HTR-8/SVneo (cell line): ENCODE data around the gene RAB3IL1.

Source experiments
- DNase-seq: peaks from one replicate; pipeline ENCODE4 v3.0.0; 2011; ENCODE audit warnings: low spot score, mixed read lengths; ENCODE audit not compliant: insufficient read length
- FAIRE-seq: peaks from 2 replicates; lab custom pipeline; 2011; peaks lifted over from hg19 to GRCh38; lab: Jason Lieb, UNC

RAB3IL1 gene

GRCh38 chr11:61854206-61854895 is 63.0 kb downstream of the RAB3IL1 start:
- no peak for FAIRE-seq
- DNase-seq = no peak

GRCh38 chr11:61853698-61854169 is 63.6 kb downstream of the RAB3IL1 start:
- DNase-seq = no peak
- FAIRE-seq = no peak

DNA sequence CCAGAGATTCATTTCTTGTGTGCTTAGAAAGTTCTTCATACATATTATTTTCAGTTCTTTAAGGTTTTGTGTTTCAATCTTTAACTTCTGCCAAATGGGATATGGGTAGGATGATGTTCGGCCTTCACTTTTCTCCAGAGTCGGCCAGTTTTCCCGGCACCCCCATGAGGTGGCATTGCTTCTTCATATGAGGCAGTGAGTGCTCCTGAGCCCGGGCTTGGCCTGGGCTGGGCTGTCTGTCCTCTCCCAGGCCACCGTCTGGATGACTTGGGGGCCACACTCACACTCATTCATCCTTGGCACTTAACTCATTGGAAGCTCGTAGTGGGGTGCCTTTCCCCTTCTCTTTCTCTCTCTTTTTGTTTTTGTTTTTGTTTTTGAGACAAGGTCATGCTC is 65.5 kb downstream of the RAB3IL1 start:
- DNase-seq = no peak
- no peak for FAIRE-seq

DNA sequence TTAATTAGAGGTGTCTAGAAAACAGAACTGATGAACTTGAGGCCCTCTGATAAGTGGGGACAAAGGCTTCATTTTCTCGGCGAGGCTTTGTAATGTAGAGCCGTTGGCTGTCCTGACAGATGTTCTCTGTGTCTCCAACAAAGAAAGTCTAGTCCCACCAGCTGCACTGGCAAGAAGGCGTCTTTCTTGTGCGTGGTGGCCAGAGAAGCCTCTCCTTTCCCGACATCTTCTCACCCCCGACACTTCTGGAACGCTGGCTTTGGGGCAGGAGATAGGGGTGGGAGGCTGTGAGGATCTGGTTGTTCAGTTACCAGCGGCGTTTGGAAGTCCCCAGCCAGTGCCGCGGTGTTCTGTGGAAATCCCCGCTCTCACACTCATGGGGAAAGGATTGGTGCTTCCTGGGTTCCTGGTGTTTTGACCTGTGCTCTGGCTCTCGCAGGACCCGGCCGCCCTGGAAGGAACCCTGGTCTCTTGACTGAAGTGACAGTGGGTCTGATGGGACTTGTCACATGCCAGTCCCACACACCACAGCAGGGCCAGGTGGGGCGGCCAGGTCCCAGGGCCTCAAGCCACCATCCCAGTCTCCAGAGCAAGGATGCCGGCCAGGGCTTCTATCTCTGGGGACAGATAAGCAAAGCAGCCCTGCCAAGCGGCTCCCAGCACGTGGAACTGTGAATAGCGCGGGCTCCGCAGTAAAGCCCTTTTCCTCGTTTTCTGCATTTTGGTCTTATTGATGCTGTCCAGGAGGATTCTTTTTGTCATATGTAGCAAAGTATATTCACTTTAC is 66.1 kb downstream of the RAB3IL1 start:
- FAIRE-seq = no peak
- DNase-seq = no peak

- no peak for FAIRE-seq
- no peak for DNase-seq
These were observed 66.7 kb downstream of the RAB3IL1 start for GRCh38 chr11:61850687-61851086.

- DNase-seq = no peak
- no peak for FAIRE-seq
These were observed 68.7 kb downstream of the RAB3IL1 start for GRCh38 chr11:61848631-61849030.

GRCh38 chr11:61847914-61848581 is 69.3 kb downstream of the RAB3IL1 start:
- DNase-seq (no peak), FAIRE-seq (no peak)
